Endothelial cell of umbilical vein (primary cell): Measurements from ENCODE around the gene HAUS7. TPM values are rescaled to one million over a fixed set of nuclear protein-coding genes. Genes with fewer than 3 reads are reported as not detected.

Source experiments
- BruUV-seq: library from RNA; stranded (reverse); fragments of 400-500 nt; replicated peaks from 2 replicates; lab custom pipeline; 2021; lab: Mats Ljungman, UMichigan
- CTCF ChIA-PET: fragments of 300-600, 350-600 bp; sonication (Branson Sonifier 250); formaldehyde crosslinking; loops from one replicate; lab custom pipeline; 2021; ENCODE audit warnings: antibody characterized with exemption, inconsistent platforms; lab: Charles Lee
- POLR2A ChIA-PET: fragments of 300-600, 350-600 bp; sonication (Branson Sonifier 250); formaldehyde crosslinking; loops from one replicate; lab custom pipeline; 2021; ENCODE audit warnings: antibody characterized with exemption, inconsistent platforms; lab: Charles Lee
- DNase-seq: peaks from one replicate; pipeline ENCODE4 v3.0.0-alpha.2; 2011; ENCODE audit warnings: low read depth, low spot score
- FAIRE-seq: peaks from 2 replicates; lab custom pipeline; 2011; peaks lifted over from hg19 to GRCh38; lab: Jason Lieb, UNC
- H2AFZ ChIP-seq: 2 replicates; pipeline ENCODE4 v1.6.0; 2012; ENCODE audit warnings: low read depth, low read length, control low read depth, inconsistent platforms
- H3K27ac ChIP-seq: 2 replicates; pipeline ENCODE4 v1.5.1; 2011; ENCODE audit warnings: low read depth, mild to moderate bottlenecking, control low read depth, low read length, moderate library complexity; ENCODE audit not compliant: insufficient read depth
- H3K27me3 ChIP-seq, 2 experiments: 2 replicates each; pipeline versions ENCODE4 v1.6.0 to v1.6.1; 2011; ENCODE audit warnings: low read length in 2 of 2, mixed read lengths in 1 of 2; ENCODE audit not compliant: control insufficient read depth in 2 of 2, insufficient read depth in 2 of 2
- H3K36me3 ChIP-seq, 2 experiments: 2 replicates in 1 of 2; 3 replicates in 1 of 2; pipeline ENCODE4 v1.5.1; 2011; ENCODE audit warnings: low read length in 2 of 2, mild to moderate bottlenecking in 1 of 2, moderate library complexity in 1 of 2; ENCODE audit not compliant: control insufficient read depth in 2 of 2, insufficient read depth in 2 of 2; ENCODE audit errors: extremely low read depth in 1 of 2
- H3K4me1 ChIP-seq: 3 replicates; pipeline ENCODE4 v1.5.1; 2011; ENCODE audit warnings: mild to moderate bottlenecking, low read length; ENCODE audit not compliant: control insufficient read depth, insufficient read depth; ENCODE audit errors: extremely low read depth
- H3K4me2 ChIP-seq: 2 replicates; pipeline ENCODE4 v1.6.1; 2011; ENCODE audit warnings: low read length, control low read depth, mixed read lengths; ENCODE audit not compliant: insufficient read depth
- H3K4me3 ChIP-seq, 3 experiments: fragments of 200-600 bp in 1 of 3; sonication (generic), shearing (Covaris generic) in 1 of 3; replicated peaks in 1 of 3; 2 replicates each; pipeline ENCODE4 v1.5.1; 2011 to 2016; ENCODE audit warnings: control low read depth in 3 of 3, low read length in 3 of 3, mild to moderate bottlenecking in 2 of 3, inconsistent platforms in 1 of 3, low read depth in 1 of 3, moderate library complexity in 1 of 3; ENCODE audit not compliant: insufficient read depth in 1 of 3
- H3K79me2 ChIP-seq: 2 replicates; pipeline ENCODE4 v1.6.0; 2012; ENCODE audit warnings: low read length, inconsistent platforms; ENCODE audit not compliant: control insufficient read depth, insufficient read depth
- H3K9ac ChIP-seq: replicated peaks from 2 replicates; pipeline ENCODE3; 2011; ENCODE audit warnings: low read length, control low read depth; ENCODE audit not compliant: insufficient read depth; ENCODE audit errors: extremely low read depth
- H3K9me1 ChIP-seq: replicated peaks from 3 replicates; pipeline ENCODE4 v1.6.0; 2011; ENCODE audit warnings: mild to moderate bottlenecking, low read length; ENCODE audit not compliant: control insufficient read depth, insufficient read depth; ENCODE audit errors: extremely low read depth
- H3K9me3 ChIP-seq: replicated peaks from 2 replicates; pipeline ENCODE4 v1.5.1; 2012; ENCODE audit warnings: low read length, inconsistent platforms; ENCODE audit not compliant: control insufficient read depth, insufficient read depth
- H4K20me1 ChIP-seq: replicated peaks from 2 replicates; pipeline ENCODE3; 2011; ENCODE audit warnings: mild to moderate bottlenecking, low read length; ENCODE audit not compliant: control insufficient read depth, insufficient read depth; ENCODE audit errors: extremely low read depth
- EZH2 ChIP-seq: IDR thresholded peaks from 2 replicates; pipeline ENCODE4 v1.6.1; 2012; ENCODE audit warnings: borderline replicate concordance, low read depth, mild to moderate bottlenecking, moderate library complexity, low read length, inconsistent platforms; ENCODE audit not compliant: severe bottlenecking
- FOS ChIP-seq: IDR thresholded peaks from 2 replicates; pipeline ENCODE4 v1.6.1; 2011; ENCODE audit warnings: mild to moderate bottlenecking, low read length, moderate library complexity, borderline replicate concordance; ENCODE audit not compliant: insufficient read depth
- GATA2 ChIP-seq: IDR thresholded peaks from 2 replicates; pipeline ENCODE4 v1.7.0; 2011; ENCODE audit warnings: low read depth, mild to moderate bottlenecking, moderate library complexity, mixed read lengths, low read length; ENCODE audit not compliant: insufficient read length, insufficient read depth
- JUN ChIP-seq: IDR thresholded peaks from 2 replicates; pipeline ENCODE4 v1.6.1; 2011; ENCODE audit warnings: borderline replicate concordance, low read depth; ENCODE audit not compliant: insufficient read length, insufficient read depth
- MYC ChIP-seq: IDR thresholded peaks from one replicate; pipeline ENCODE4 v1.6.1; 2011; ENCODE audit warnings: mild to moderate bottlenecking, low read depth, low read length
- POLR2A ChIP-seq: IDR thresholded peaks from 2 replicates; pipeline ENCODE4 v1.6.1; 2012; ENCODE audit warnings: low read depth, mild to moderate bottlenecking, control low read depth, low read length
- POLR2AphosphoS5 ChIP-seq: IDR thresholded peaks from 2 replicates; pipeline ENCODE4 v1.6.1; 2012; ENCODE audit warnings: low read depth, mild to moderate bottlenecking, control low read depth, low read length, moderate library complexity; ENCODE audit not compliant: insufficient read depth
- dilution Hi-C: fragments of 300-500 bp; cut with MboI; formaldehyde crosslinking; loops from one replicate; pipeline ENCODE4 v1.15.0; 2019; ENCODE audit warnings: low sequenced_read_pairs; ENCODE audit not compliant: extremely low pct_ligation_motif_present
- intact Hi-C: fragments of 100-400 bp; cut with micrococcal nuclease; formaldehyde crosslinking; loops from one replicate; pipeline ENCODE4 v1.10.0; 2022
- polyA plus RNA-seq, 4 experiments: library from polyadenylated mRNA; depleted of rRNA in 3 of 4; stranded (reverse) in 3 of 4; unstranded in 1 of 4; fragments of >200 nt; gene quantifications; 2 replicates each; pipeline versions ENCODE4 v1.2.1 to v1.2.3, GENCODE V29; 2011 to 2012; ENCODE audit warnings: missing spikeins in 1 of 4
- total RNA-seq: library from RNA; stranded (reverse); gene quantifications from 2 replicates; pipeline ENCODE4 v1.2.3, GENCODE V29; 2021
- TF ChIP-seq, protein P1 (sequence below), 2 donors: IDR thresholded peaks; 1 replicate in 1 of 2; 2 replicates in 1 of 2; pipeline ENCODE4 v1.5.1; 2011; ENCODE audit warnings: low read length in 2 of 2, mild to moderate bottlenecking in 2 of 2, moderate library complexity in 2 of 2, control low read depth in 1 of 2, inconsistent platforms in 1 of 2, low read depth in 1 of 2; ENCODE audit not compliant: insufficient read depth in 1 of 2; ENCODE audit errors: extremely low read depth in 1 of 2
- TF ChIP-seq, protein P2 (sequence below): IDR thresholded peaks from 2 replicates; pipeline ENCODE4 v1.6.1; 2011; ENCODE audit not compliant: insufficient read depth, insufficient read length

HAUS7 gene
- total and polyA plus RNA-seq, 2 donors (not counting 3 experiments of a cell fraction or from before 2014, with no cell fraction given), result 31.0 to 46.4 TPM

DNA sequence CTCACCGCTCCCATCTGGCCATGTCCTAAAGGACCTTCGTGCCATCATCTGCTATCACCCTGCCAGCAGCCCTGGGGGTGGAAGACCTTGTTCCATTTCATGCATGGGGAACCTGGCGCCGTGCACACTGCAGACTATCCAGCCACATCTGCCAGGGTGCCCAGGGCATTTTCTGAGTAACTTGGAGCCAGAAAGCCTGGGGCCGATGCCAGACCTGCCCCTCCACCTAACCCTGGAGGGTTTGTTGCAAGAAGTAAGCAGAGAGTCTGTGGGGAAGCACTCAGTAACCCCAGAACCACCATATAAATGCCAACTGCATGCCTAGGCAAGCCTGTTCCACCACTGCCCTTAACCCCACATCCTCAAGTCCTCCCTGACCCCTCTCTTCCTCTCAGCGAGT, 7.3 kb downstream of the HAUS7 start:
- no peaks in the 10 kb centered on the region for H3K9me1 ChIP-seq
- H3K9ac ChIP-seq, result no peak overlapping the region
- no peaks in the 10 kb centered on the region for H3K79me2 ChIP-seq
- peaks cover 0 to 3% of the 10 kb centered on the region in 2 experiments for H3K36me3 ChIP-seq
- no peak overlapping the region for H3K4me2 ChIP-seq
- BruUV-seq, result no TSS peak
- no peaks in the 10 kb centered on the region for H4K20me1 ChIP-seq
- TF ChIP-seq FOS (no peak), MYC (no peak), POLR2A (no peak), JUN (no peak), POLR2AphosphoS5 (no peak), EZH2 (no peak), GATA2 (no peak)
- TF ChIP-seq, protein P1, sequence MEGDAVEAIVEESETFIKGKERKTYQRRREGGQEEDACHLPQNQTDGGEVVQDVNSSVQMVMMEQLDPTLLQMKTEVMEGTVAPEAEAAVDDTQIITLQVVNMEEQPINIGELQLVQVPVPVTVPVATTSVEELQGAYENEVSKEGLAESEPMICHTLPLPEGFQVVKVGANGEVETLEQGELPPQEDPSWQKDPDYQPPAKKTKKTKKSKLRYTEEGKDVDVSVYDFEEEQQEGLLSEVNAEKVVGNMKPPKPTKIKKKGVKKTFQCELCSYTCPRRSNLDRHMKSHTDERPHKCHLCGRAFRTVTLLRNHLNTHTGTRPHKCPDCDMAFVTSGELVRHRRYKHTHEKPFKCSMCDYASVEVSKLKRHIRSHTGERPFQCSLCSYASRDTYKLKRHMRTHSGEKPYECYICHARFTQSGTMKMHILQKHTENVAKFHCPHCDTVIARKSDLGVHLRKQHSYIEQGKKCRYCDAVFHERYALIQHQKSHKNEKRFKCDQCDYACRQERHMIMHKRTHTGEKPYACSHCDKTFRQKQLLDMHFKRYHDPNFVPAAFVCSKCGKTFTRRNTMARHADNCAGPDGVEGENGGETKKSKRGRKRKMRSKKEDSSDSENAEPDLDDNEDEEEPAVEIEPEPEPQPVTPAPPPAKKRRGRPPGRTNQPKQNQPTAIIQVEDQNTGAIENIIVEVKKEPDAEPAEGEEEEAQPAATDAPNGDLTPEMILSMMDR (IDR thresholded peaks at IDR 0.05; ENCODE audit: extremely low read depth in 1 of 2, insufficient read depth in 1 of 2, low read depth in 1 of 2, low read length in 2 of 2), result no peak
- TF ChIP-seq, protein P2, sequence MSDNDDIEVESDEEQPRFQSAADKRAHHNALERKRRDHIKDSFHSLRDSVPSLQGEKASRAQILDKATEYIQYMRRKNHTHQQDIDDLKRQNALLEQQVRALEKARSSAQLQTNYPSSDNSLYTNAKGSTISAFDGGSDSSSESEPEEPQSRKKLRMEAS, result no peak
- intact Hi-C loops (no loop called here), dilution Hi-C loops (no loop called here)
- H3K27ac ChIP-seq, result no peak overlapping the region
- DNase-seq (no peak), FAIRE-seq (no peak)
- no peaks in the 10 kb centered on the region for H3K27me3 ChIP-seq
- H3K4me1 ChIP-seq, result peaks cover 5% of the 10 kb centered on the region
- ChIA-PET POLR2A (no interaction called here), CTCF (no interaction called here)
- no peak overlapping the region for H2AFZ ChIP-seq
- no peaks in the 10 kb centered on the region for H3K9me3 ChIP-seq
- no peak overlapping the region for H3K4me3 ChIP-seq
